Measurements from ENCODE around the gene DEPDC5. TPM values are rescaled to one million over a fixed set of nuclear protein-coding genes. Genes with fewer than 3 reads are reported as not detected.

The DEPDC5 gene
- total and polyA plus RNA-seq, 12 donors: 14.4 to 35.9 (median 23.1) TPM

DNA sequence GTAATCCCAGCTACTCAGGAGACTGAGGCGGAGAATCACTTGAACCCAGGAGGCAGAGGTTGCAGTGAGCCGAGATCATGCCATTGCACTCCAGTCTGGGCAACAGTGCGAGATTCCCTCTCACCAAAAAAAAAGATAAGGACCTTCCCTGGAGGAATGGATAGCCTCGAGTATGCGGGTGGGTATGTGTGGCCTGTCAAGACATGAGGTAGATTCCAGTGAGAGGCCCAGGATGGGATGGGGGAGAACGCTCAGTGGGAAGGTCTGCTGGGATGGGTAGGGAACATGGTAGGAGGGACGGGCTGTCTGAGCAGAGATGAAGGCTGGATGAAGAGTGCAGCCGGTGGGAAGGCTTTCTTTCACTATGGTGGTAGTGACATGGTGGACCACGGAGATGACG, 151.5 kb downstream of the DEPDC5 start:
- WGBS, 4 donors: 92 to 96% (median 94%) methylated on average over 10 of the region's 10 CpGs
- DNase-seq: no peak
- Histone ChIP-seq H3K27ac (no peak overlapping the region), H3K4me1 (replicated peaks in 1 of 2) (no peaks in the 10 kb centered on the region), H3K4me3 (no peak overlapping the region), H3K27me3 (no peaks in the 10 kb centered on the region), H3K9me3 (replicated peaks in 1 of 3) (no peaks in the 10 kb centered on the region), H3K36me3 (replicated peaks in 1 of 2) (peaks cover 0 to 22% of the 10 kb centered on the region in 2 donors)
- no peak for TF ChIP-seq POLR2A (IDR thresholded peaks at IDR 0.05)
- TF ChIP-seq, protein P1, sequence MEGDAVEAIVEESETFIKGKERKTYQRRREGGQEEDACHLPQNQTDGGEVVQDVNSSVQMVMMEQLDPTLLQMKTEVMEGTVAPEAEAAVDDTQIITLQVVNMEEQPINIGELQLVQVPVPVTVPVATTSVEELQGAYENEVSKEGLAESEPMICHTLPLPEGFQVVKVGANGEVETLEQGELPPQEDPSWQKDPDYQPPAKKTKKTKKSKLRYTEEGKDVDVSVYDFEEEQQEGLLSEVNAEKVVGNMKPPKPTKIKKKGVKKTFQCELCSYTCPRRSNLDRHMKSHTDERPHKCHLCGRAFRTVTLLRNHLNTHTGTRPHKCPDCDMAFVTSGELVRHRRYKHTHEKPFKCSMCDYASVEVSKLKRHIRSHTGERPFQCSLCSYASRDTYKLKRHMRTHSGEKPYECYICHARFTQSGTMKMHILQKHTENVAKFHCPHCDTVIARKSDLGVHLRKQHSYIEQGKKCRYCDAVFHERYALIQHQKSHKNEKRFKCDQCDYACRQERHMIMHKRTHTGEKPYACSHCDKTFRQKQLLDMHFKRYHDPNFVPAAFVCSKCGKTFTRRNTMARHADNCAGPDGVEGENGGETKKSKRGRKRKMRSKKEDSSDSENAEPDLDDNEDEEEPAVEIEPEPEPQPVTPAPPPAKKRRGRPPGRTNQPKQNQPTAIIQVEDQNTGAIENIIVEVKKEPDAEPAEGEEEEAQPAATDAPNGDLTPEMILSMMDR (IDR thresholded peaks at IDR 0.05): no peak
- intact Hi-C loops (cut with DNase I): no loop called here

DNA sequence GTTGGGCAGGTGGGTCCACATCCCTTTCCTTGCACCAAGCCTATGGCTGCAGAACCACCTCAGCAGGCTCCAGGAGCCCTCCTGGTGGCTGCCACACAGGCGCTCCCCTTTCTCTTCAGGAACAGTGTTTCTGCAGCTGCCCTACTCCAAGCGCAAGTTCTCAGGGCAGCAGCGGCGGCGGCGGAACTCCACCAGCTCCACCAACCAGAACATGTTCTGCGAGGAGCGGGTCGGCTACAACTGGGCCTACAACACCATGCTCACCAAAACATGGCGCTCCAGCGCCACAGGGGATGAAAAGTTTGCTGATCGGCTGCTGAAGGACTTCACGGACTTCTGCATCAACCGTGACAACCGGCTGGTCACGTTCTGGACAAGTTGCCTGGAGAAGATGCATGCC, 152.3 kb downstream of the DEPDC5 start:
- intact Hi-C loops (cut with DNase I): no loop called here
- Histone ChIP-seq H3K27ac (no peak overlapping the region), H3K4me3 (no peak overlapping the region), H3K27me3 (no peaks in the 10 kb centered on the region), H3K4me1 (replicated peaks in 1 of 2) (no peaks in the 10 kb centered on the region), H3K9me3 (replicated peaks in 1 of 3) (no peaks in the 10 kb centered on the region), H3K36me3 (replicated peaks in 1 of 2) (peaks cover 0 to 22% of the 10 kb centered on the region in 2 donors)
- DNase-seq: no peak
- 95 to 98% (median 97%) methylated on average over 13 to 16 of the region's 16 CpGs for WGBS, 4 donors
- TF ChIP-seq, protein P1 (IDR thresholded peaks at IDR 0.05): no peak

DNA sequence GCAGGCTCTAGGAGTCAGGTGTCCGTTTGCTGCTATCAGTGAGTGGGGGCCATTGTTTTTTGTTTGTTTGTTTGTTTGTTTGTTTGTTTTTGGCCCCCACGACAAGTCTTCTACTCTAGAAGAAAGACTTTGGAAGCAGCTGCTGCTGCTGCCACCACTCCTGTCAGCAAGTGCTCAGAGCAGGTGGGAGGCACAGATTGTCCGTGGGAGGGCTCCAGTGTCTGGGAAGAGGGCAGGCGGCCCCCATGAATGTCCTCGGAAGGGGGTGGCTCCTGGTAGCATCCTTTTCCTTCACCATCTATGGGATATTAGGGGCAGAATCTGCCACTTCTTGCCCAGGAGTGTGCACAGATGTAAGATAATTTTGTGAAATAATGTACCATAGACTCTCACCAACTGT, 152.8 kb downstream of the DEPDC5 start:
- intact Hi-C loops (cut with DNase I): no loop called here
- peaks cover 0 to 22% of the 10 kb centered on the region in 2 donors for H3K36me3 ChIP-seq (replicated peaks in 1 of 2)

DNA sequence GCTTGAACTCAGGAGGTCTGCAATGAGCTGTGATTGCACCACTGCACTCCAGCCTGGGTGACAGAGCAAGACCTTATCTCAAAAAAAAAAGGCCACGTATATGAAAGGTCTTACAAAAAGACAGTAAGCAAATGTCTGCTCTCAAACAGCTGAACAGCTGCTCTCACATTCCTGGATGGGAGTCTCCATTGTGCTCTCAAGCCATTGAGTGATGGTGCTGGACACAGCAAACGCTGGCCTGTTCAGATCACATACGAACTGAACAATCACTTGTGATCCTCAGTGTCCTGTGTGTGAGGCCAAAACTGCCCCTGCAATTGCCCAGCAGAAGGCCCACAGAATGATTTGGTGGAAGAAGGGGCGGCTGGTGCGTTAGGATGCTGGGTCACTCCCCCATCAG, 156.2 kb downstream of the DEPDC5 start:
- intact Hi-C loops (cut with DNase I): no loop called here
- H3K27me3 ChIP-seq: no peaks in the 10 kb centered on the region
- TF ChIP-seq, protein P1 (IDR thresholded peaks at IDR 0.05): no peak
- TF ChIP-seq POLR2A (IDR thresholded peaks at IDR 0.05): no peak

More for the DNA sequence above, 152.8 kb downstream of the DEPDC5 start:
- Histone ChIP-seq H3K27me3 (no peaks in the 10 kb centered on the region), H3K27ac (no peak overlapping the region), H3K9me3 (replicated peaks in 1 of 3) (no peaks in the 10 kb centered on the region), H3K4me1 (replicated peaks in 1 of 2) (no peaks in the 10 kb centered on the region), H3K4me3 (no peak overlapping the region)
- TF ChIP-seq POLR2A (IDR thresholded peaks at IDR 0.05): no peak
- TF ChIP-seq, protein P1 (IDR thresholded peaks at IDR 0.05): no peak
- WGBS, 4 donors: 88 to 92% (median 90%) methylated on average over 4 to 5 of the region's 5 CpGs
- DNase-seq: no peak

More for the DNA sequence above, 156.2 kb downstream of the DEPDC5 start:
- 86 to 95% (median 89%) methylated on average over 4 to 5 of the region's 5 CpGs for WGBS, 4 donors
- H3K36me3 ChIP-seq (replicated peaks in 1 of 2): peaks cover 0 to 16% of the 10 kb centered on the region in 2 donors
- DNase-seq: no peak
- H3K9me3 ChIP-seq (replicated peaks in 1 of 3): no peaks in the 10 kb centered on the region
- H3K4me3 ChIP-seq: no peak overlapping the region
- H3K27ac ChIP-seq: no peak overlapping the region
- no peaks in the 10 kb centered on the region for H3K4me1 ChIP-seq (replicated peaks in 1 of 2)
